Measurements from ENCODE around the gene OR2H2.

GRCh38 chr6:29591677-29592076 is 6.8 kb downstream of the OR2H2 start:
- TF ChIP-seq CTCF (IDR thresholded peaks at IDR 0.05) (no peak), POLR2A (IDR thresholded peaks at IDR 0.05) (no peak)

All from testis (tissue), 2 donors.